DMS153 treated with DMSO at 0.1 percent for 48 hours (cell line): ENCODE measurements around the gene RAB20.
A peak's percentile ranks its signal among the peaks of the same experiment; 100 is the strongest.

Experiments
- DNase-seq: peaks from one replicate; lab custom pipeline; 2025; ENCODE audit not compliant: unreplicated experiment; lab: John Stamatoyannopoulos, UW

Gene RAB20

DNA sequence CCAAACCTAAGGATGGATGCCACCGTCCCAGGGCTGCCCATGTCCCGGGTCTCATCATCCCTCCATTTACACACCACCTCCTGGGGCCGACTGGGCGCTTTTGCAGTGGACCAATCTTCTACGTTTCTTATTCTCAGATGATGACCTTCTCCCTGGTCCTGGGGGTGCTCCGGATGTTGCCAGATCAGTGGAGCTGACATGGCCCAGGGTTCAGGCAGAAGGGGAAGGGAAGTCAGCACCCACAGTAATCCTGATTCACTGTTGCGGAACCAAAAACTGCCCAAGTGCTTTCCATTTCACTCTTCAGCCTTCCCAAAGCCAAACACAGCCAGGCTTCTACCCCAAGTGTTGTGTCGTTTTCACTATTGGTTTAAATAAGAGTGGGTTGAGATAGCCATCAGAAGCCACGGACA lies 29.8 kb downstream of the RAB20 start:
- no peak for DNase-seq

GRCh38 chr13:110531100-110531499 lies 30.4 kb downstream of the RAB20 start:
- no peak for DNase-seq

DNA sequence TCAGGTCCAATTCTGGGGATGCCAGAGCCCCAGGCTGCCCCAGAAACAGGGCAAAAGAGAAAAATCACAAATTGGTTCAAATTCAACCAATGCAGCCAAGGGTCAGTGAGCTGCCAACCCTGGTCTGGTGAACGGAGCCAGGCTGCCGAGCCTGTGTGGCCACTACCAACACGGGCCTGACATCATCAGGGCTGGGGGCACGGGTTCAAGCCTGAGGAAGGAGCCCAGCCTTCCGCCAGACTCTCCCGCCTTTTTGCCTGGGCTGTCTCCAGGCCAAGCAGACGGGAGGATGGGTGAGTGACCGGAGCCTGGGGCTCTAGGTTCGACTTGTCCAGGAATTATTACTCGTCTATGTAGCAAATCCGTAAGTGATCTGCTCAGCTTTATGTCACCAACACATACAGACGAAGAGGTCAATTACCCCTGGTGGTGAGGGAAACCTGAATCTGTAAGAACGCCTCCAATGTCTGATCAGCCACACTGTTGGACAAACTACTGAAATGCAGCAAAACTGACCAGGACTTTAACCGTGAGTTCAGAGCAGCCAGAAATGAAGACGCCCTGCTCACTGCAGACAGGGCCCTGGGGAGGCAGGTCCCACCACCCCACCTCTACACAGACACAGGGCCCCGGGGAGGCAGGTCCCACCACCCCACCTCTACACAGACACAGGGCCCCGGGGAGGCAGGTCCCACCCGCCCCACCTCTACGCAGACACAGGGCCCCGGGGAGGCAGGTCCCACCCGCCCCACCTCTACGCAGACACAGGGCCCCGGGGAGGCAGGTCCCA lies 31.8 kb downstream of the RAB20 start:
- DNase-seq: no peak

DNA sequence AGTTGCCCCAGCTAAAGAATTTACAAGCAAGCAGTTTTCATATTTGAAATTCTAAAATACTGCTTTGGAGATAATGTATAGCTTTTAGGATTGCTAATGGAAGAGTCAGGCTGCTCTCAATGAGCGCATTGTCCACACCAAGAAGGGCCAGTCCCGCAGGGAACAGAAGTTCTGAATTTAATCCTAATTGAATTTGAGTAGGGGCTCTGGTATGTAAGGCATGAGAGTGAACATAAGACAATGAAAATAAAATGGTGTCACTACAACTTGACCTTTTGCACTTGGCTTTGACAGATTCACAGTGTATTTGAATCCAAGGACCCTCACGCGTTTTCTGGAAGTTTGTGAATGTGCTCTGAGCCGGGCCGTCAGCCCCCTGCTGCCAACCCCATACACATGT lies 32.6 kb downstream of the RAB20 start:
- no peak for DNase-seq

- no peak for DNase-seq
Observed at GRCh38 chr13:110528371-110528770, 33.2 kb downstream of the RAB20 start.

DNA sequence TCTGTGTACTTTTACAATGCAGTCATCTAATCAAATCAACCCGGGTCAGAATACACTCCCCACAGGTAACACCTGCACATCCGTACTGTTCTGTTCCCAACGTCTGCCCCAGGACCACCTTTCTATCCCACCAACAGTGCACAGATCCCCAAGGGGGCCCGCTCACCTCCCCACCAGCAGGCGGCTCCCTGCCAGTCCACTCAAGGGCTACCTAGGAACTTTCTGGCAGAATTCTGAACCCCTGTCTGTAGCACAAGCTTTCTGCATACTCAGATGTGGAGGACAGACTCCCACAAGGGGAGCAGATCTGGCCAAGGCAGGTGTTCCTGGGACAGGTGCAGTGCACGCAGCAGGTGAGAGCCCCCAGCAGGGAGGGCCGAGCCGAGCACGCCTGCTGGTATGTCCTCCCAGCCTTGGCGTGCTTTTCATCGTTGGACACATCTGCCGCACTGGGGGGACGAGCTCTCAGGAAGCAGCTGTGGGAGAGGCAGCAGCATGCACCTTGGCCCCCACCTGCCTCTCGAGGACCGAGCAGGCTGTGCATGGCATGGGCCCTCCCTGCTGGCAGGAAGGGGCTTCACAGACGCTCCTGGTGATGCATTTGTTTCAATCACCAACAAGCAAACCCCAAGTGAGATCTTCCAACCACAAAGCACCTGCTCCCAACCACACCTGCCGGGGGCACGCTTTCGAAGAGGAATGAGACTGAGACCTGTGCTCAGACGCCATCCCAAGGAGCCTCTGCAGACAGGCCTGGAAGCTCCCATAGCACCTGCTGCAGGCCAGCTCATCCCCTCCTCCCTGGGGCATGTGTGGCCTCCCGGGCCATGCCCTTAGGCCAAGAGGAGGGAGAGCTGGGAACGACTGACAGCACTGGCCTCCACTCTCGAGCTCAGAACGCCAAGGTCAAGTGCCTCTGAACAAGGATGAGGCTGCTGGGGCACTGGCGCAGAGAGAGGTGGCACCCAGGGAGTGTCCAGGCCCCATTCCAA lies 35.9 kb downstream of the RAB20 start:
- DNase-seq: peak; percentile 73

- DNase-seq: peak; percentile 84
Observed at GRCh38 chr13:110524541-110525257, 36.8 kb downstream of the RAB20 start.

DNA sequence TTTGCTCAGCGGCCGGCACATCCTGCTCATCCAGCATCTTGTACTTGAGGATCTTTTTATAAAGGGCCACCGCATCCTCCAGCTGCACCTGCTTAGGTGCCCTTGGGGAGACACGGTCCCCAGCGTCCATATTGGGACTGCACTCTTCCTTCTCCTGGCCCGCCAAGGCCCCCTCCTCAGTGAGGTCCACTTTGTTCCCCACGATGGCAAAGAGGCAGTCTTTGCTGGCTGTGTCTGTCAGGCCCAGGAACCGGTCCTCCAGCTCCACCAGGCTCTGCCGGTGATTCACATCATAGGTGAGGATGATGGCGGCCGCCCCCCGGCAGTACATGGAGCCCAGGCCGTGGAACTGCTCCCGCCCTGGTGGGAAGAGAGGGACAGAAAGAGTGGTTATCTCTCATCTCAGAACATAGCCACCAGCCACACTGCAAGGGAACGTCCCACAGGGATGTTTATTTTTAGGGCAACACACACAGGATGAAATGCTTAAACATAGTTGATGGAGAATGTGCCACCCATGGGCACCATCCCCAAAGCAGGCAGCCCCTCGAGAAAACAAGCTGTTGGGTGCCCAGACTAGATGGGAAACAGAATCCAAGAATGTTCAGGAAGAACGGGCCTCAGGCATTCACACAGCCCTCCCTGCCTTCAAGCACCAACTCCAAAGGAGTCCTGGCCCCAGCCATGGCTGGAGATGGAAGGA lies 37.5 kb downstream of the RAB20 start:
- no peak for DNase-seq

GRCh38 chr13:110523180-110523579 lies 38.3 kb downstream of the RAB20 start:
- DNase-seq: no peak

DNA sequence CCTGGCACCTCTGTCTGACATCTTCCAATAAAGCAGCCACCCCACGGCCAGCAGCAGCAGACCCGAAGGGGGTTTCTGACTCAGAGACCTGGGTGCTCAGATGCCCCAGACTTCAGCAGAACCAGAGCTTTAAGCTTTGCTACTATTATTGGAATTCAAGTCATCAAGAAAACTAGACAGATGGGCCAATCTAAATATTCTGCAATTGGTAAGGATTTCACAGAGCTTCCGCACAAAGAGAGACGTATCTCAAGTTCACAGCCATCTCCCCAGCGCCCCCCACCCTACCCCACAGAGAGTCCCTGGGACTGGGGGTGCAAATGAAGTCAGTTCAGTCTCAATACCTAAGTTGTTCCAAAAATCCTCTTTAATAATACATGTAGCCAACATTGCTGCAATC lies 38.8 kb downstream of the RAB20 start:
- DNase-seq: no peak

DNA sequence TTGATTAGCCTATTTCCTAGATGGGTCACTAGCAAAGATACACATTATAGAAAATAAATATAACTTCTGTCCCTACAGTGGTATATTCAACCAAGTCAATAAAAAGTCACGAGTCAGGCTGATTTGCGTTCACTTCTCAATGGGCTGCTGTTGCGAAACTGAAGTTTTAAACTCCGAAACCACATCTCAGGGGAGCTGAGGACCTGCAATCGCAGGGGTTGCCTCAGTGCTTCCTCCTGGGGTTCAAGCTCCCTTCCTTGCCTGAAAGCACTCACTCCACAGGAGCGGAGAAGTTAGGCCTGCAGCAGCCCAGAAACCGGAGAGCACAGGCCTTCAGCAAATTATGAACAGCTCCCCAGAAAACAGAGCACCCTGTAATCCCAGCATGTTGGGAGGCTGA lies 39.6 kb downstream of the RAB20 start:
- DNase-seq: no peak

DNA sequence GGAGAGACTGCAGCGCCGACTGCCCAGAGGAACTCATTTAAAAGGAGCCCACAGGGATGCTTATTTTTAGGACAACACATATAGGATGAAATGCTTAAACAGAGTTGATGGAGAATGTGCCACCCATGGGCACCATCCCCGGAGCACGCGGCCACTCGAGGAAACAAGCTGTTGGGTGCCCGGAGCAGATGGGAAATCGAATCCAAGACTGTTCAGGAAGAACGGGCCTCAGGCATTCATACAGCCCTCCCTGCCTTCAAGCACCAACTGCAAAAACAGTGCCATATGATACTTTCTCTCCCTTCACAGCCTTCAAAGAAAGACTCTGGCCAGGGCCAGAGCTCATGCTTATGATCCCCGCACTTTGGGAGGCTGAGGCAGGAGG lies 40.2 kb downstream of the RAB20 start:
- DNase-seq: no peak

- no peak for DNase-seq
Observed at GRCh38 chr13:110520431-110521295, 40.9 kb downstream of the RAB20 start.

DNA sequence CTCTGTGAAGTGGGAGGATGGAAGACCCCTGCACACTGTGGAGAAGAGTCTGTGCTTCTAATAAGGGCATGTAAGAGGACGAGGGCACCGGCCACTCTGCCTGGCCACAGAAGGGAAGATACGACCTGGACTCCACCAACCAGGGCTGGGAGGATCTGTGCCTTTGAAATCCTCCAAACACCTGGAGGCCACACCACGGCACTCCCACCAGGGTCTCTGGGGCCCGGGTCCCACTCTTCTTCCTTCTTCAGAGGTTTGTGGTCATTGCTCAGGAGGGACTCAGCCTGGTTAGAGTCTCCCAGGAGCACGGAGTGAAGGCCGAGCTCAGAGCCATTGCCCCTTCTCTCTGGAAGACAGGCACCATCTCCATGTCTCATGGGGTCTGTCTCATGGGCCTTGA lies 42.0 kb downstream of the RAB20 start:
- no peak for DNase-seq

DNA sequence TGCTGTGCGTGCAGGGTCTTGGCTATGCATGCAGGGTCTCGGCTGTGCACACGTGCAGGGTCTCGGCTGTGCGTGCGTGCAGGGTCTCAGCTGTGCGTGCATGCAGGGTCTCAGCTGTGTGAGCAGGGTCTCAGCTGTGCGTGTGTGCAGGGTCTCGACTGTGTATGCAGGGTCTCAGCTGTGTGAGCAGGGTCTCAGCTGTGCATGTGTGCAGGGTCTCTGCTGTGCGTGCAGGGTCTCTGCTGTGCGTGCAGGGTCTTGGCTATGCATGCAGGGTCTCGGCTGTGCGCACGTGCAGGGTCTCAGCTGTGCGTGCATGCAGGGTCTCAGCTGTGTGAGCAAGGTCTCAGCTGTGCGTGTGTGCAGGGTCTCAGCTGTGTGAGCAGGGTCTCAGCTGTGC lies 42.5 kb downstream of the RAB20 start:
- no peak for DNase-seq

- no peak for DNase-seq
Observed at GRCh38 chr13:110518571-110518970, 43.0 kb downstream of the RAB20 start.

DNA sequence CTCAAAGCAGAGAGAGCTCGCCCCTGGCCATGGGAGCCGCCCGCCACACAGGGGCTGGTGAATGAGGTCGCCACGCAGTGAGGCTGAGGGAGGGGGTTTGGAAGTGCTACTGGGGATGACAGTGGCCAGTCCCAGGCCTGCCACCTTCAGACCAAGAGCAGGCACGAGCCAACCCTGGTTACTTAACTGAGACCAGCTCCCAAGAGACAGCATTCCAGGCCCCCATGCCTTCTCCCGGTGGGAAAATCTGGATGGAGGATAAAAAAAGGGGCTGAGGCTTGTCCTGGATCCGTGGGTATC lies 43.3 kb downstream of the RAB20 start:
- no peak for DNase-seq

DNA sequence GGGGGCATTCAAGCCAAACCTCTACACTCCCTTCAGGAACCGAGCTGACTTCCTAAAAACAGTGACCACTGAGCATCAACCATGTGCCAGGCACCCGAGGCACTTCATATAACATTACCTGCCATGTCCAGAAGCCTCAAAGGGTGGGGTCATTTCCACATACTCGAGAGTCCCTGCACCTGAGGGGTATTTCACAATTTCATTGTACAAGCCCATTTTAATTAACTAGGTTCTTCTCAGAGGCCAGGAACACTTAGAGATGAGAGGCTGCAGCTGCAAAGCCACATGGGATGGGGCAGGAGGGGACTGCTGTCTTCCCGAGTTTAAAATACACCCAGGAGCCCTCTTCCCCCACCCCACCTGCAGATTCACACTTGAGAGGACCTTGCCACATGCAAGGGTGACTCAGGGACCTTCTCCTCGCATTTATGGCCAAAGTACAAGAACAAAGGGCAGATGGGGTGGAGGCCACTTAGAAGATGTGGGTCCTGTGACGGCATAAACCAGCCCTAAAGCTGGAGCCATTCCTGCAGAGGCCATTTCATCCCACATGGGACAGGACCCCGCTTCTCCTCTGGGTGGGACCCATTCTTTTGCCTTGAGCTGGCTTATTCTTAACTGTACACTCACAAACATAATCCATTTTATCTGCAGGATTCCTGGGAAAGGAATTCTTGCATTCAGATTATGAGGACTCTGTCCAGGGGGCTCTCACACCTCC lies 43.9 kb downstream of the RAB20 start:
- DNase-seq: no peak

DNA sequence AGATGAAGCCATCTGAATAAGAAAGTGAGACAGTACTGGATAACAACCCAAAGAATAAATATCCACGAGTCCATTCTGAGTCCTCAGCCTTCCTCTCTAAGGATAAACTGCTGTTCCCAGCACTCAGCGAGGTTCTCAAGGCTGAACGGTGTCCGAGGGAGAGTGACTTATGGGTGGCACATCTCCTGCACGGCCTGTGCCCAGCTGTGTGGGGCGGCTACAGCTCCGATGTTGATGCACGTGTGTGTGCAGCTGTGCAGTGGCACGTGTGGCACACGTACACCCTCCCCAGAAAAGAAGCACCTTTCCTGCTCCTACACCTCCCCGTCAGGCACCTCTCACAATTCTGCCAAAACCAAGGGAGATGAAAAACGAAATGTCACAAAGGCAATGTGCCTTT lies 45.0 kb downstream of the RAB20 start:
- no peak for DNase-seq
